ENCODE measurements around the gene NUP133. TPM values are rescaled to one million over a fixed set of nuclear protein-coding genes. Genes with fewer than 3 reads are reported as not detected.

NUP133 gene
- total and polyA plus RNA-seq, 10 donors = 15.3 to 42.8 (median 34.7) TPM

GRCh38 chr1:229544587-229544986, 36.4 kb upstream of the NUP133 start:
- WGBS, 5 donors = 88 to 100% (median 91%) methylated on average over 1 of the region's 1 CpG
- TF ChIP-seq, protein P1, sequence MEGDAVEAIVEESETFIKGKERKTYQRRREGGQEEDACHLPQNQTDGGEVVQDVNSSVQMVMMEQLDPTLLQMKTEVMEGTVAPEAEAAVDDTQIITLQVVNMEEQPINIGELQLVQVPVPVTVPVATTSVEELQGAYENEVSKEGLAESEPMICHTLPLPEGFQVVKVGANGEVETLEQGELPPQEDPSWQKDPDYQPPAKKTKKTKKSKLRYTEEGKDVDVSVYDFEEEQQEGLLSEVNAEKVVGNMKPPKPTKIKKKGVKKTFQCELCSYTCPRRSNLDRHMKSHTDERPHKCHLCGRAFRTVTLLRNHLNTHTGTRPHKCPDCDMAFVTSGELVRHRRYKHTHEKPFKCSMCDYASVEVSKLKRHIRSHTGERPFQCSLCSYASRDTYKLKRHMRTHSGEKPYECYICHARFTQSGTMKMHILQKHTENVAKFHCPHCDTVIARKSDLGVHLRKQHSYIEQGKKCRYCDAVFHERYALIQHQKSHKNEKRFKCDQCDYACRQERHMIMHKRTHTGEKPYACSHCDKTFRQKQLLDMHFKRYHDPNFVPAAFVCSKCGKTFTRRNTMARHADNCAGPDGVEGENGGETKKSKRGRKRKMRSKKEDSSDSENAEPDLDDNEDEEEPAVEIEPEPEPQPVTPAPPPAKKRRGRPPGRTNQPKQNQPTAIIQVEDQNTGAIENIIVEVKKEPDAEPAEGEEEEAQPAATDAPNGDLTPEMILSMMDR (IDR thresholded peaks at IDR 0.05 in 8 of 11, conservative IDR thresholded peaks at IDR 0.05 in 3 of 11) = no peak
- no peak for TF ChIP-seq POLR2AphosphoS5 (IDR thresholded peaks at IDR 0.05)
- TF ChIP-seq POLR2A (IDR thresholded peaks at IDR 0.05) = no peak

GRCh38 chr1:229539863-229540506, 31.8 kb upstream of the NUP133 start:
- intact Hi-C loops (cut with DNase I; ENCODE audit: low total_unique reads) = no loop called here
- TF ChIP-seq POLR2A (IDR thresholded peaks at IDR 0.05) (no peak), POLR2AphosphoS5 (IDR thresholded peaks at IDR 0.05) (no peak)
- TF ChIP-seq, protein P1 (IDR thresholded peaks at IDR 0.05 in 8 of 11, conservative IDR thresholded peaks at IDR 0.05 in 3 of 11) = no peak
- WGBS, 5 donors = 97 to 99% (median 97%) methylated on average over 6 of the region's 6 CpGs

More at GRCh38 chr1:229544587-229544986, 36.4 kb upstream of the NUP133 start:
- no peak for DNase-seq
- H3K4me1 ChIP-seq = peaks cover 0 to 8% (median 0%) of the 10 kb centered on the region in 6 donors
- no peak overlapping the region for H3K27ac ChIP-seq
- H3K9me3 ChIP-seq = no peaks in the 10 kb centered on the region
- intact Hi-C loops (cut with DNase I; ENCODE audit: low total_unique reads) = no loop called here
- peaks cover 0 to 99% (median 49%) of the 10 kb centered on the region in 6 donors for H3K36me3 ChIP-seq
- H3K4me3 ChIP-seq = no peak overlapping the region
- H3K27me3 ChIP-seq (replicated peaks in 1 of 7) = no peaks in the 10 kb centered on the region

DNA sequence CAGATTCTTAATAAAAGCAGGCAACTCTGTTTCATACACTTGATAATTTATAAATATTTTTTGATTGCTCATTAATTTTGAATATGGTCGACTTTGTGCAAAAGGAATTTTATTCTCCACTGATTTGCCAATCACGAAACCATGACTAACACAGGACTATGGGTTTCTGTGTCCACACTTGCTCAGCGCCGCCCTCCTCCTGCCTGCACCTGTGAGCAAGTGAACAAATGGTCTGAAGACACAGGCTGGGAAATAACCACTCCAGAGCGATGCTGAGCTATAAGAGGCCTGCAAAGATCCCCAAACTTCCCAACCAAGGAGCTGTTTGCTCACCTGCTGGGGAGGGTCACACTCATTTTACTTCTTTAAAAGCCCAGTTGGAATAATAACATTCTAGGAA, 30.8 kb upstream of the NUP133 start:
- DNase-seq = no peak
- Histone ChIP-seq H3K36me3 (peaks cover 0 to 100% (median 58%) of the 10 kb centered on the region in 6 donors), H3K27me3 (replicated peaks in 1 of 7) (no peaks in the 10 kb centered on the region), H3K4me3 (no peak overlapping the region), H3K27ac (no peak overlapping the region), H3K9me3 (no peaks in the 10 kb centered on the region), H3K4me1 (peaks cover 0 to 8% (median 0%) of the 10 kb centered on the region in 6 donors)
- intact Hi-C loops (cut with DNase I; ENCODE audit: low total_unique reads) = no loop called here
- 84 to 98% (median 96%) methylated on average over 5 of the region's 5 CpGs for WGBS, 5 donors
- TF ChIP-seq, protein P1 (IDR thresholded peaks at IDR 0.05 in 8 of 11, conservative IDR thresholded peaks at IDR 0.05 in 3 of 11) = no peak
- TF ChIP-seq POLR2AphosphoS5 (IDR thresholded peaks at IDR 0.05) (no peak), POLR2A (IDR thresholded peaks at IDR 0.05) (no peak)

More at GRCh38 chr1:229539863-229540506, 31.8 kb upstream of the NUP133 start:
- DNase-seq = no peak
- Histone ChIP-seq H3K4me3 (no peak overlapping the region), H3K4me1 (peaks cover 0 to 8% (median 0%) of the 10 kb centered on the region in 6 donors), H3K9me3 (no peaks in the 10 kb centered on the region), H3K27me3 (replicated peaks in 1 of 7) (no peaks in the 10 kb centered on the region), H3K27ac (no peak overlapping the region), H3K36me3 (peaks cover 0 to 100% (median 61%) of the 10 kb centered on the region in 6 donors)

GRCh38 chr1:229537894-229538293, 29.8 kb upstream of the NUP133 start:
- Histone ChIP-seq H3K4me1 (peaks cover 0 to 8% (median 0%) of the 10 kb centered on the region in 6 donors), H3K9me3 (no peaks in the 10 kb centered on the region), H3K4me3 (no peak overlapping the region), H3K27ac (no peak overlapping the region), H3K36me3 (peaks cover 0 to 100% (median 65%) of the 10 kb centered on the region in 6 donors), H3K27me3 (replicated peaks in 1 of 7) (no peaks in the 10 kb centered on the region)
- no peak for DNase-seq
- TF ChIP-seq, protein P1 (IDR thresholded peaks at IDR 0.05 in 8 of 11, conservative IDR thresholded peaks at IDR 0.05 in 3 of 11) = no peak
- TF ChIP-seq POLR2AphosphoS5 (IDR thresholded peaks at IDR 0.05) (no peak), POLR2A (IDR thresholded peaks at IDR 0.05) (no peak)
- intact Hi-C loops (cut with DNase I; ENCODE audit: low total_unique reads) = no loop called here
- 45 to 65% (median 56%) methylated on average over 4 of the region's 4 CpGs for WGBS, 5 donors
